ENCODE measurements around the gene PRDM9.
"Not testable (repeated sequence)": the region's sequence is repeated elsewhere in the genome, so short reads cannot be mapped to it uniquely, and the experiment has no call there.

PRDM9 gene

GRCh38 chr5:23525751-23526150 lies 18.3 kb downstream of the PRDM9 start:
- no peak overlapping the region for H3K4me3 ChIP-seq (replicated peaks in 1 of 2; ENCODE audit: low read depth in 2 of 2, low read length in 2 of 2)
- TF ChIP-seq CTCF (IDR thresholded peaks at IDR 0.05; ENCODE audit: low read depth, low read length), result no peak
- DNase-seq (ENCODE audit: low read depth in 2 of 2), result no peak

- H3K4me3 ChIP-seq (replicated peaks in 1 of 2; ENCODE audit: low read depth in 2 of 2, low read length in 2 of 2); DNase-seq (ENCODE audit: low read depth in 2 of 2): not testable (repeated sequence)
These were observed 19.2 kb downstream of the PRDM9 start for GRCh38 chr5:23526616-23527015.

GRCh38 chr5:23527216-23527920 lies 20.0 kb downstream of the PRDM9 start:
- H3K4me3 ChIP-seq (replicated peaks in 1 of 2; ENCODE audit: low read depth in 2 of 2, low read length in 2 of 2); DNase-seq (ENCODE audit: low read depth in 2 of 2): not testable (repeated sequence)

- no peak for TF ChIP-seq CTCF (IDR thresholded peaks at IDR 0.05; ENCODE audit: low read depth, low read length)
- H3K4me3 ChIP-seq (replicated peaks in 1 of 2; ENCODE audit: low read depth in 2 of 2, low read length in 2 of 2), result no peak overlapping the region
- DNase-seq (ENCODE audit: low read depth in 2 of 2), result no peak
These were observed 21.3 kb downstream of the PRDM9 start for GRCh38 chr5:23528677-23529076.

- DNase-seq (ENCODE audit: low read depth in 2 of 2), result no peak
- TF ChIP-seq CTCF (IDR thresholded peaks at IDR 0.05; ENCODE audit: low read depth, low read length), result no peak
- no peak overlapping the region for H3K4me3 ChIP-seq (replicated peaks in 1 of 2; ENCODE audit: low read depth in 2 of 2, low read length in 2 of 2)
These were observed 23.2 kb downstream of the PRDM9 start for GRCh38 chr5:23530571-23530970.

- TF ChIP-seq CTCF (IDR thresholded peaks at IDR 0.05; ENCODE audit: low read depth, low read length), result no peak
- DNase-seq (ENCODE audit: low read depth in 2 of 2), result no peak
- no peak overlapping the region for H3K4me3 ChIP-seq (replicated peaks in 1 of 2; ENCODE audit: low read depth in 2 of 2, low read length in 2 of 2)
These were observed 63.6 kb downstream of the PRDM9 start for GRCh38 chr5:23571059-23571458.
